ENCODE data around the gene HES4.
"Not testable (repeated sequence)": the region's sequence is repeated elsewhere in the genome, so short reads cannot be mapped to it uniquely, and the experiment has no call there.

Gene HES4

DNA sequence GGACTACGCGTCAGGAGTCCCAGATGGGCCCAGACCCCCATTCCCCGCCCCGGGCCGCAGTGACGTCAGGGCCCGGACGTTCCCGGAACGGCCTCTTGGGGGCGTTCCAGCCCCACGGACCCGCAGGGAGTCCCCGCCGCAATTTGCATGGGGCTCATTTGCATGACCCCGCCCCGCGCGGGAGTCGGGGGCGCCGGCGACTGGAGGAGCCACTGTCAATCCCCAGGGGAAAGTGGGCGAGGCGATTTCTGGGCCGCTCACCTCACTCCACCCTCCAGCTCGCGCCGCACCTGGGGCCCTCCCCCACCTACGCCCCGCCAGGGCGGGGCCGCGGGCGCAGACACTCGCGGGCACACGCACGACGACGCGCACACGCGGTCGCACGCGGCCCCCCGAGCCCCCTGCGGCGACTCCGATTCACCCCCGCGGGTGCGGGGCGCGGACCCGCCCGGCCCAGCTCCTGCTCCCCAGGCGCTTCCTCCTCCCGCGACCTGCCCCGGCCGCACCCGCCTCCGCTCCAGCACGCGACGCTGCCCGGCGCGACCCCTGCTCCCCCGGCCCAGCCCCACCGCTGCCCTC is 33.2 kb upstream of the HES4 start:
- peak; percentile 93 for DNase-seq

DNA sequence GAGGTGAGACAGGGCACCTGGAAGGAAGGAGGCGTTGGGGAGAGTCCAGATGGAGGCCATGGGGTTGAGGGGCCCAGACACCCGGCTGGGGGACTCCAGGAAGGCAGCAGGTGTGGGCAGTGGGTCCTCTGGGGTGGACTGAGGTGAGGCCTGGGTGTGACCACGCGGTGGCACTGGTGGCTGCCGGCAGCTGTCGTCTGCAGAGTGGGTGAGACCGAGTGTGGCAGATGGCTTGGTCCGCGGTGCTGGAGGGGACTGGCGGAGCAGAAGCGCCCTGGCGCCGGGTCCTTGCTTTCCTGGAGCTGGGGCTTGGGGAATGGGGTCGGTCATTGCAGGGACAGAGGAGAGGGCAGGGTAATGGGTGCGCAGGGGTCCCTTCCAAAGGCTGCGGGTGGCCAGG is 32.5 kb upstream of the HES4 start:
- peak; percentile 55 for DNase-seq

DNA sequence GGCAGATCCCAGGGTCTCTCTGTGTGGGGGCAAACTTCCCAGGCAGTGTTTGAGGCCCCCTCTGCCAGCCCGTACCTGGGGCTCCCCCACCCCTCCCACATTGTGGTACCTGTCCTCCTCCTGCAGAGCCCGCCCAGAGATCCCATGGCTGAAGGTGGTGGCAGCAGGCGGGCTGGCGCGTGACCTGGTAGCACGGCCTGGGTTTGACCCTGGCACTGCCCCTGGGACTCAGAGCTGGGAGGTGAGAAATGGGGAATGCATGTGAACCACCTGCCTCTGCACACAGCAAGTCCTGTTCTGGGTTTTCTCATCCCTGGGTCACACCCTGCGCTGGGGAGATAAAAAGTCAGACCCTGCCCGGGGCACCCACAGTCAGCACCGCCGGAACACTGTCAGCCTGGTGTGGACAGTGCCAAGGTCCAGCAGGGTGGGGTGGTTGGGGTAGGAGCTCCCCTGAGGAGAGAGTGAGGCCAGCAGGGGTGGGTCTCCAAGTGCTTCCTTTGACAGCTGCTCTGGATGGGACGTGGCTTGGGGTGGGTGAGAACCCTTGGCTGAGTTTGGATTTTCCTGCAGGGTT is 31.9 kb upstream of the HES4 start:
- DNase-seq: no peak

DNA sequence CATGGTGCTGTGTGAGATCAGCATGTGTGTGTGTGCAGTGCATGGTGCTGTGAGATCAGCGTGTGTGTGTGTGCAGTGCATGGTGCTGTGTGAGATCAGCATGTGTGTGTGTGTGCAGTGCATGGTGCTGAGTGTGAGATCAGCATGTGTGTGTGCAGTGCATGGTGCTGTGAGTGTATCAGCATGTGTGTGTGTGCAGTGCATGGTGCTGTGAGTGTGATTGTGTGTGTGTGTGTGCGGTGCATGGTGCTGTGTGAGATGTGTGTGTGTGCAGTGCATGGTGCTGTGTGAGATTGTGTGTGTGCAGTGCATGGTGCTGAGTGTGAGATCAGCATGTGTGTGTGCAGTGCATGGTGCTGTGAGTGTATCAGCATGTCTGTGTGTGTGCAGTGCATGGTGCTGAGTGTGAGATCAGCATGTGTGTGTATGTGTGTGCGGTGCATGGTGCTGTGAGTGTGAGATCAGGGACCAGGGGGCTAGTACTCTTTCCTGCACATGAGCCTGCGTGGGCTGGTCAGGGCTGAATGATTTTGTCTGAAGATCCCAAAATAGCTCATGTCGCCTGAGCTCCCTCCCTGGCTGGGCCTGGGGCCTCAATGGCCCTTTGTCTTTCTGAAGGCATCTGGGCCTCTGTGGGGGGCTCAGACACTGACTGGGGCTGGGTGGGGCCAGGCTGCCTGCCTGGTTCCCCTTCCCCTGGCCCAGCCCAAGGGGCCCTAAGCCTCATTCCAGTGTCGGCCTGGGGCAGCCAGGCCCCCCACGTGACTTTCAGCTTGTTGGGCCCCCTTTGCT is 31.2 kb upstream of the HES4 start:
- DNase-seq: not testable (repeated sequence)

DNA sequence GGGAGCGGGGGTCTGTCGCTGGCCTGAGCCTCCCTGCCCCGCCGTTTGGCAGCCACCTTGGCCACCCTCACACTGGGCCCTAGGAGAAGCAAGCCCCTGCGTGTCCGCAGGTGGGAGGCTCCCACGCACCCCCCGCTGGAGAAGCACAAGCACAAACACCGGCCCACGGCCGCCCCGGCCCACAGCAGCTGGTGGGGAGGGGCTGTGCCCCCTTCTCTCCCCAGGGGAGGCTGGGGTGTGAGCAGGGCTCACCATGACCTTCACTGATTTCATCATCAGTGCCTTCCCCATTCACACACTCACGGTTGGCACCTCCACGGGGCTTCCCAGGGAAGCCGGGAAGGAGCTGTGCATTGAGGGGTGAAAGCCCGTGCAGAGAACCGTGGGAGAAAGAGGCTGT is 27.9 kb upstream of the HES4 start:
- DNase-seq: no peak

DNA sequence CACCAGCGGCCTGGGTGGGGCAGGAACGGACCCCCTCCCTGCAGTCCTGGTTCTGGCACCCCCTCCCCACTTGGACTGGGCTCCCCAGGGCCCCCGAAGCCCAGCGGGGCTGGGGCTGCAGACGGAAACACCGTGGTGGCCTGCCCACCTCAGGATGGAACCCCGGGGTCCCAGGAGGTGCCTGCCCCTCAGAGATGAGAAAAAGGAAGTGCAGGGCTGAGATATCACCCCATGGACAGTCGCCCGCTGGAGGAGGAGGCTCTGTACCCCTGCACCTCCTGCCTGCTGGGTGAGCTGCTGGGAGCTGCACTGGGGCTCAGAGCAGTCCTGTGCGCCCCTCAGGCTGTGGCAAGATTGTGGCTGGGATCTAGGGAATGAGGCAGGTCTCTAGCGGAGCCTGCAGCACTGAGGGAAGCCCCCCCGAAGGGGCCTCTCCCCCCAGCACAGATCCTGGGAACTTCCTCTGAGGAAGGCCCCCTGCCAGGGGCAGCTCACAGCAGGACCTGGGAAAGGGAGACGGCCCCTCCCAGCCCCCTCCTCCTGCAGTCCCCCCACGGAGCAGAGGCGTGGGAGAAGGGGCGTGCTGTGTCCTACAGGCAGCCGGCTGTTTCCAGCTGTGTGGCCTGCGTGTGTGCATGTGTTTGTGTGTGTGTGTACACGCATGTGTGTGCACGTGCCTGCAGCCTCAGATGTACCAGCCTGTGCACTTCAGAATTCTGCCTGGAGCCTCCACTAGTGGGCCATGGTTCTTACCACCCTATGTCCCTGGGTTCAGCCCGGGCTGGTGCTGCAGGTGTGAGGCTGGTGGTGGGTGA is 26.9 kb upstream of the HES4 start:
- DNase-seq: peak; percentile 32

DNA sequence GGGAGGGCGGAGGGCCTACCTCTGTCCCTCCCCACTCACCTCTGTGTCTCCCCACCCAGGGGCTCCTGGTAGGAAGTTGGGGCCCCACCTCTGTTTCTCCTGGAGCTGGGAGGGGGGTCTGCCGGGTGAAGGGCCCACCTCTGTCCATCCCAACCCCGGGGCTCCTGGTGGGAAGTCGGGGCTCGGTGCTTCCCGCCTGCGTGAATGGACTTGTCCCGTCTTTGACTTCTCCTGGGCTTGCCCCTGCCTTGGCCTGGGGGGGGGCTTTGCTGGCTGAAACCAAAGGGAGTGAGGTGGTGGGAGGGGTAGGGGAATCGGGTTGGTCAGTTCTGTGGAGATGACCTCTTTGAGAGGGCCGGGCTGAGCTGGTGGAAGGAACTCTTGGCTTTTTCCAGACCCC is 25.8 kb upstream of the HES4 start:
- no peak for DNase-seq

DNA sequence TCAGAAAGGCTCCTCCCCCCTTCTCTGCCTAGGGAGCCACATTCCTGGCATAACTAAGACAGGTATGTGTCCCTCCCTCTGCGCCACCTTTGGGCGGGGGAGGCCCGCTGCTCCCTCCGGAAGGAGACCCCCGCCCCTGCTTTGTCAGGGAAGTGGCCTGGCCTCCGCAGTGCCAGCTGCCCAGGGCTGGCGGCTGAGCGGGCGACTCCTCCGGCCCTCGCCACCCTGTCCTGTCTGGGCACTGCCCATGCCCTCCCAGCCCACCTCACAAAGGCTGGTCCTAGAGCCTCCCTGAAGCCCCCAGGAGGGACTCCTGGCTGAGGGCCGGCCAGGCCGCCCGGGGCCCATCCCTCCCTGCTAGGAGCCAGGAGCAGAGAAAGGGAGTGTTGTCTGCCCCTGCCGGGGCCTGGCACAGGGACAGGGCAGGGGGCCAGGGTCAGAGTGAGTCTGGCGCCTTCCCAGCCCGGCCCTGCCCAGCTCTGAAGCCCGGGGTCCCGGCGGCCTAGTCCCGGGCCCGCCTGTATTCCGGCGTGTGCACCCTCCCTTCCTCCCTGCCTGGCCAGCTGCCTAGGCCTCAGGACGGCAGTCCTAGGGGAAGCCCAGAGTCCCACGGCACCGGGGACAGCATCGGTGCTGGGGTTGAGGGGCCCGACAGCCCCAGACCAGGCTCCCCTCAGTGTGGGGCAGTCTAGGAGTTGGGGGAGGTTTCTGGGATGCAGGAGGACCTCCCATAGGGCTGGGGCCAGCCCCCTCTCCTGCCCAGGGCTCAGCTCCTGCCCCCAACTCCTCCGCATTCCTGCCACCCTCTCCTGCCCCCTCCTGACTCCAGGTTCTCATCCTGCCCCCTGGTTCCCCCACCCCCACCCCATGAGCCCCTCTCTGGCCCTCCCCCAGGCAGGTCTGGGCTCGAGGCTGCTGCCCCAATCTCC is 25.1 kb upstream of the HES4 start:
- no peak for DNase-seq

DNA sequence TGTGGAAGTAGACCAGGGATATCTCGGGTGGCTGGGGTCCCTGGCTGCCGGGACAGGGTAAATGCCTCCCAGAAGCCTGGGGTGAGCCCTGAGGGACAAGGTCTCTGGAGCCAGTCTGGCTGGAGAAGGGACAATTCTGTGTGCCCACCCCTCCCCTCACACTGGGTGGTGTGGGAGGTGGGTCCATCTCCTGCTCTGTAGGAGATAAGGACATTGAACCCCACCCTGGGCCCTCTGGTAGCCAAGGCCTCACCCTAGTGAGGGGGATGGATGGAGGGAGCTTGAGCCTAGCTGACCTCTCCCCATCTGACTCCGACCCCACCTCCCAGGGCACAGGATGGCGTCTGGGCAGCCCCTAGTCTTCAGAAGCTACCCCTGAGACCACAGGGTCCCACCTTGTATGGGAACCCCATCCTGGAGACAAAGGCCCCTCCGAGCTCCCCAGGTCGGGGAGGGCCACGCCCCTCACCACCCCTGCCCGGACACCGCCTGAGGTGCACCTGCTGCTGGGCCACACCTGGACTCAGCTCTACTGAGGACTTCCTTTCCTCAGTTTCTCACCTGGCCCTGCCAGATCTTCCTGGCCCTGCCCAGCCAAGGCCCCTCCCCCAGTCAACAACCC is 24.4 kb upstream of the HES4 start:
- DNase-seq: peak; percentile 63

DNA sequence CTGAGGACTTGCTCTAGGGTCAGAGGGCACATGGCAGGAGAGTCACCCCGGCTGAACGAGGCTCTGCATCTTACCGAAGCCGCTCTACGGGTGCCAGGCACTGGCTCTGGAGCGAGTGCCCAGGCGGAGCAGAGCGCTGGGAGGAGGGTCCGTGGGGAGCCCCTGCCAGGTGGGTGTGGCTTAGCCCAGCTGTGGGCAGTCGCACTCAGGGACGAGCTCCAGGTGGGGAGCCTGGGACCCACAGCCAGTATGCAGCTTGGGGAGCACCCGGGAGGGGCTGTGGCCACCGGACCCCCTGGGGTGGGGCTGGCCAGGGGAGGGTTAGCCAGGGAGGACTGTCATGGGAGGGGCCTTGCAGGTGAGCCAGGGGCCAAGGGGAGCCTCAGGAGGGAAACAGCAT is 23.8 kb upstream of the HES4 start:
- no peak for DNase-seq

DNA sequence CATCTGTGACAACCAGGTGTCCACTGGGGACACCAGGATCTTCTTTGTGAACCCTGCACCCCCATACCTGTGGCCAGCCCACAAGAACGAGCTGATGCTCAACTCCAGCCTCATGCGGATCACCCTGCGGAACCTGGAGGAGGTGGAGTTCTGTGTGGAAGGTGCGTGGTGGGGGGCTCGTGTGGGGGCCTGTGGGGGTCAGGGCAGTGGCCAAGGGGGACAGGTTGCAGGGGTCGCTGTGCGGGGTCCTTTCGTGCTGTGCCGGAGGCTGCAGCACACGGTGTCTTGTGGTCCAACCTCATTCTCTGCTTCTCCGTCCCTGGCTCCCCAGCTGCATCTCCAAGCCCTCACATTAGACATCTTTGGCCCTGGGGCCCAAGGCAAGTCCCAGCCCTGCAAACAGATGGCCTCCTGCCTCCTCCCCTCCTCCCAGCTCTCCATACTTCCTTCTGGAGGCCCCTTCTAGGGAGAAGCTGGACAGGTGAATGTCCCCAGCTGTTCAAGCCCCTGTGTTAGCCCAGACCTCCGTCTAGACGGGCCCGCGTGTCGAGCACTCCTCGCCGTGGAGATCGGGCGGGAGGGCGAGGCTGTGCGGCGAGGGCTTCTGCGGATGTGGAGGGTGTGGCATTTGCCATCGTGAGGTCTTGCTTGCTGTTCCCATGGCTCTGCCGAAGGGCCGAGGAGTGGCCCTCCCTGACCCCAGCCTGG is 22.6 kb upstream of the HES4 start:
- peak; percentile 48 for DNase-seq

DNA sequence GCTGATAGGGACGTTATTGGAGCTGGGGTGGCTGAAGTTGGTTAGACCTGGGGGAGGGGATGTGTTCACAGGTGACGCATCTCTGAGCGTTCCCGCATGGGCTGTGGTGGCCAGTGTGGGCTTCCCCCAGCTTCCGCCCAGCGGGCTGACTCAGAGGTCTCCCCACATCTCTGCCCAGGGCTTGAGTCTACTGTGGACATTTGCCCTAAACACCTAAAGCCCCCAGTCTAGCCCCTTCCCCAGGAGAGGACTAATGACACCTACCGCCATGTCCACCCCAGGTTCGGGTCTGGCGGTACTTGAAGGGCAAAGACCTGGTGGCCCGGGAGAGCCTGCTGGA is 22.0 kb upstream of the HES4 start:
- DNase-seq: no peak

DNA sequence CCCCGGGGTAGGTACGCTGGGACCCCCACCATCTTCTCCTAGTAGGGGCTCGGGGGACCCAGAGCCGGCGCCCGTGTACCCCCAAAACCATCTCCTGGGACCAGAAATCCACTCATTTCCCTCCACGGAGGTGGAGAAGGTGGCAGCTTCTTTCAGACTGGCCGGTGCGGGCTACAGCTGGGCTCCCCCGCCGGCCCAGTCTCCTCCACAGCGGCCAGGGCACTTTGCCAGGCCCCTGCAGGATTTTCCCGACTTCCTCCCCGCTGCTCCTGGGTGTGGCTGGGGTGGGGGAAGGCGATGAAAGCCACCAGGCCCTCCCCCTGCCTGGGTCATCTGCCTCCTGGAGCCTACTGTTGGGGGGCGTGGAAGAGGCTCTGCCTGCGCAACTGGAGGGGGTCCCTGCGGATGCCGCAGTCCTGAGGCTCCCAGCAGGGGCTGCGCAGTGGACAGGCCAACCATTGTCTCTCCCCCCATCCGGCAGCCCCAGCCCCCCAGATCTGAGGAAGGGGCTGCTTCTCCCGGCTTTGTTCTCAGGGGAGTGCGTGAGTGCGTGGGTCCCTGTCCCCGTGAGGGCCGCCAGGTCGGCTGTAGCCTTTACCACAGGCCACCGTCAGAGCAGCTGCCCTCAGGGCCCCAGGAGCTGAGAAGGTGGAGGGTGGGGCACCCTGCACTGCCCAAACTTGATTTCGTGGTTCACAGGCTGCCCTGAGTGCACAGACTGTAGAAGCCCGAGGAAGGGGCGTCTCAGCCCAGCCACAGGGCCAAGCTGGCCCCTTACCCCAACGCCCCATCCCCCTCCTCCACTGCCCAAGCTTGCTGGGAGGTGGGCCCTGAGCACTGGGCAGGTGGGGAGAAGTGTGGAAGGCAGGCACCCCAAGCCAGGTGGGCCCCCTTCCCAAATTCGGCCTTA is 21.4 kb upstream of the HES4 start:
- DNase-seq: peak; percentile 62

DNA sequence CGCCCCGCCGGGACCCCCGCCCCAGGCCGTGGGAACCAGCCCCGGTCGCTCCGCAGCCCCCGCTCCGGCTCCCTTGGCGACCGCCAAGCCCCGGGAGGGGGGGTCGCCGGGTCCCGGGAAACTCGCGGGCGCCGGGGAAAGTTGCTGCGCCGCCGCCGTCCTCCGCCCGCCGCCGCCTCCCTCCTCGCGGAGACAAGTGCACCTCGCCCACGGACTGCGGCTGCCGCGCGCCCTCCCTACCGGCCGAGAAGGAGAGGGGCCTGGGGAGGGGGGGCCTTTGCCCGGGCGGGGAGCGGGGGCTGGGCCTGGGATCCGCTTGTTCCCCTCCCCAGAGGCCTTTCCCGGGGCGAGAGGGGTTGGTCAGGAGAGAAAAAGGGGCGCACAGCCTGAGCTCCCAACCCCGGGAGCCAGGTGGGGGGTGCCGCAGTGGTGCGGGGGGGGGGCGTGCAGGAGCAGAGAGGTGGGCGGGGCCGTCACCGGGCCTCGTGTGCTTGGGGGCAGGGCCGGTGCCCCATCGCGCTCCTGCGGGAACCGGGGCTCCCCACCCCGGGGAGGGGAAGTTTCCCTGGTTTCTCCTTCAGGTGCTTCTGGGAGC is 20.6 kb upstream of the HES4 start:
- peak; percentile 44 for DNase-seq

DNA sequence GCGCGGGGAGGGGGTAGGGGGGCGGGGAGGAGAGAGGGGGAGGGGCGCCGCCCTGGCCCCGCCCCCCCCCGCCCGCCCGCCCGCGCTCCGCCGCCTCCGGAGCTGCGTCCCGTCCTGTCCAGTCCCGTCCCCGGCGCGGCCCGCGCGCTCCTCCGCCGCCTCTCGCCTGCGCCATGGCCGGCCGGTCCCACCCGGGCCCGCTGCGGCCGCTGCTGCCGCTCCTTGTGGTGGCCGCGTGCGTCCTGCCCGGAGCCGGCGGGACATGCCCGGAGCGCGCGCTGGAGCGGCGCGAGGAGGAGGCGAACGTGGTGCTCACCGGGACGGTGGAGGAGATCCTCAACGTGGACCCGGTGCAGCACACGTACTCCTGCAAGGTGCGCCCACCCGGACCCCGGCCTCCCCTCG is 20.1 kb upstream of the HES4 start, which contains the start of gene AGRN:
TSS of gene AGRN (plus strand) at position 121 of the 405 bp plus-strand sequence. CDS start at position 174, 53 bp downstream.
- no peak for DNase-seq

DNA sequence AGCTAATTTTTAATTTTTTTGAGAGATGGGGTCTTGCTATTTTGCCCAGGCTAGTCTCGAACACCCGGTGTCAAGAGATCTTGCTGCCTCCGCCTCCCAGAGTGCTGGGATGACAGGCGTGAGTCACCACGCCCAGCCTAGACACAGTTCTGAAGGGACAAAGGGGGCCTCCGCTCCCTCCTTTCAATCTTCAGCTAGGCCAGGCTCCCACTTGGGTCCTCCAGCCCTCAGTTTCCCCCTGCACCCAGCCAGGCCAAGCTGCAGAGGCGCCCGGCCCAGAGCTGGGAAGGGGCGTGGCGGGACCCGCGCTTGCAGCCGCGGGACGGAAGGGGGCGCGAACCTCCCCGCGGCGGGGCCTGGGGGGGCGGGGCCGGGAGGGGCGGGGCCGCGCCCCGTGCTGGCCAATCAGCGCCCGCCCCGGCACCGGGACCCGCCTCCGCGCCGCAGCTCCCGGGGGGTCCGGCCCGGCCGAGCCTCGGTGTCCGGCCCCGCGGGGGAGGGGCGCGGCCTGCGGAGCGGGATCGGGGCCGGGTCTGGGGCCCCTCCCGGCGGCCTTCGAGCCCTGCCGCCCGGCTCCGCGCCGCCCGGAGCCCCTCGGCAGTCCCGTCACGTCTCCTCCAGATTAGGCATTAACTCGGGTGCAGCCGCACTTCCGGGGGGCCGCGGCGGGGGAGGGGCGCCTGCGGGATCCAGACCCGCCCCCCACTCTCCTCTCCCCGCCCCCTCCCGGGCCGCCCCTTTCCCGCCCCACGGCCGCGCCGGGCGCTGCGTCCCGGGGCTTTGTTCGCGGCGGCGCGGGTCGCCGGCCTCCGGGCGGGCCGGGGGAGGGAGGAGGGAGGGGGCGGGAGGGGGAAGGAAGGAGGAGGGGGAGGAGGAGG is 19.5 kb upstream of the HES4 start:
- peak; percentile 88 for DNase-seq

DNA sequence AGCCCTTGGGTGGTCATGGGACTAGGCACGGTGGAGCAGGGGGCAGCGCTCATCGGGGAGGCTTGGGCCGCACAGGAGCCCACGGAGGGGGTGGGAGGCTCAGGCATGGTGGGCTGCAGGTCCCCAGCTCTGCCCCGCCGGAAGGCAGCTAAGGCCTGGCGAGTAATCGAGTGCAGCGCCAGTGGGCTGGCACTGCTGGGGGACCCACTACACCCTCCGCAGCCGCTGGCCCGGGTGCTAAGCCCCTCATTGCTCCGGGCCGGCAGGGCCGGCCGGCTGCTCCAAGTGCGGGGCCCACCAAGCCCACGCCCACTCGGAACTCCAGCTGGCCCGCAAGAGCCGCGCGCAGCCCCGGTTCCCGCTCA is 18.4 kb upstream of the HES4 start:
- DNase-seq: not testable (repeated sequence)

All from hematopoietic multipotent progenitor cell treated with erythropoietin and hydrocortisone succinate and interleukin-3 and kit ligand, for 4 days (in vitro differentiated cells).